Testis (tissue), 2 donors: Measurements from ENCODE around the gene SLC35F5.

Experiments
- POLR2A ChIP-seq: fragments of 450-650 bp; IDR thresholded peaks from one replicate; pipeline ENCODE4 v1.6.1; 2017; ENCODE audit warnings: antibody characterized with exemption, mild to moderate bottlenecking, moderate library complexity
- TF ChIP-seq, protein P1 (sequence below), 3 experiments: fragments of 450-650 bp in 2 of 3; fragments of 200-600 bp in 1 of 3; sonication (generic) in 1 of 3; IDR thresholded peaks; one replicate each; pipeline ENCODE4 v1.5.1; 2016 to 2019; ENCODE audit warnings: antibody characterized with exemption in 3 of 3, mild to moderate bottlenecking in 2 of 3, moderate library complexity in 1 of 3

DNA sequence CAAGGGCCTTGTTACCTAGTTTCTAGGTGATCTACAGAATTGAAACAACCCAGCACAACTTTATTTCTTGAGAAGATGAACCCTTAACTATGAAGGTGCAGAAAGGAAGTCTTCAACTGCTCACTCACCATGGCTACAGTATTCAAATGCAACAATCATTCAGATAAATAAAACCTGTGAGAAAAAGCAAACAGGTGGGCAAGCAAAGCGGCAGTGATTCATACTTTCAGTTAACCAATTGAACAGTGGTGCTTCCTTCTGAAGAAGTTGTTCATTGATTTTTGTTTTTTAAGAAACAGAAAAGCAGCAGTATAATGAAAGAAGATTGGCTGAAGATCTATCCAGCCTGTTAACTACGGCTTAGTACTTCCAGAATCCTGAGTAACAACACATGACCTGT is 43.5 kb downstream of the SLC35F5 start:
- TF ChIP-seq, protein P1, sequence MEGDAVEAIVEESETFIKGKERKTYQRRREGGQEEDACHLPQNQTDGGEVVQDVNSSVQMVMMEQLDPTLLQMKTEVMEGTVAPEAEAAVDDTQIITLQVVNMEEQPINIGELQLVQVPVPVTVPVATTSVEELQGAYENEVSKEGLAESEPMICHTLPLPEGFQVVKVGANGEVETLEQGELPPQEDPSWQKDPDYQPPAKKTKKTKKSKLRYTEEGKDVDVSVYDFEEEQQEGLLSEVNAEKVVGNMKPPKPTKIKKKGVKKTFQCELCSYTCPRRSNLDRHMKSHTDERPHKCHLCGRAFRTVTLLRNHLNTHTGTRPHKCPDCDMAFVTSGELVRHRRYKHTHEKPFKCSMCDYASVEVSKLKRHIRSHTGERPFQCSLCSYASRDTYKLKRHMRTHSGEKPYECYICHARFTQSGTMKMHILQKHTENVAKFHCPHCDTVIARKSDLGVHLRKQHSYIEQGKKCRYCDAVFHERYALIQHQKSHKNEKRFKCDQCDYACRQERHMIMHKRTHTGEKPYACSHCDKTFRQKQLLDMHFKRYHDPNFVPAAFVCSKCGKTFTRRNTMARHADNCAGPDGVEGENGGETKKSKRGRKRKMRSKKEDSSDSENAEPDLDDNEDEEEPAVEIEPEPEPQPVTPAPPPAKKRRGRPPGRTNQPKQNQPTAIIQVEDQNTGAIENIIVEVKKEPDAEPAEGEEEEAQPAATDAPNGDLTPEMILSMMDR (IDR thresholded peaks at IDR 0.05), result no peak
- TF ChIP-seq POLR2A, result no peak
